Stimulated activated CD4-positive, alpha-beta T cell treated with anti-CD3 and anti-CD28 coated beads, TNF-alpha, amount 100 ng/mL, for 1 hour (primary cell): ENCODE data around the gene RFFL.
A peak's percentile ranks its signal among the peaks of the same experiment; 100 is the strongest.
"Not testable (repeated sequence)": the region's sequence is repeated elsewhere in the genome, so short reads cannot be mapped to it uniquely, and the experiment has no call there.

Experiments used
- DNase-seq, 3 donors: peaks; one replicate each; pipeline ENCODE4 v3.0.0-alpha.2; 2020; ENCODE audit warnings: low read depth in 3 of 3, low spot score in 1 of 3

The RFFL gene

GRCh38 chr17:35011671-35012216 lies 51.8 kb downstream of the RFFL start:
- DNase-seq = no peak

GRCh38 chr17:35010093-35010492 lies 53.4 kb downstream of the RFFL start:
- DNase-seq = no peak

- no peak for DNase-seq
Measured at GRCh38 chr17:35006961-35007360, 56.5 kb downstream of the RFFL start.

- DNase-seq = no peak
Measured at GRCh38 chr17:35006345-35006744, 57.2 kb downstream of the RFFL start.

GRCh38 chr17:35003778-35004177 lies 59.7 kb downstream of the RFFL start:
- no peak for DNase-seq

GRCh38 chr17:35002876-35003551 lies 60.5 kb downstream of the RFFL start:
- DNase-seq = no peak

GRCh38 chr17:35001549-35001948 lies 62.0 kb downstream of the RFFL start:
- no peak for DNase-seq

GRCh38 chr17:35000965-35001364 lies 62.5 kb downstream of the RFFL start:
- not testable (repeated sequence) for DNase-seq

- DNase-seq = no peak
Measured at GRCh38 chr17:34999456-34999855, 64.1 kb downstream of the RFFL start.

- DNase-seq = peak; percentile 56 to 70 (median 63)
Measured at GRCh38 chr17:34998205-34998604, 65.3 kb downstream of the RFFL start.

GRCh38 chr17:34997355-34997862 lies 66.1 kb downstream of the RFFL start:
- DNase-seq = no peak

- no peak for DNase-seq
Measured at GRCh38 chr17:34996422-34997285, 66.9 kb downstream of the RFFL start.

- no peak for DNase-seq
Measured at GRCh38 chr17:34993031-34993430, 70.5 kb downstream of the RFFL start.

- DNase-seq = no peak
Measured at GRCh38 chr17:34991606-34992005, 71.9 kb downstream of the RFFL start.

GRCh38 chr17:34990921-34991365 lies 72.6 kb downstream of the RFFL start:
- no peak for DNase-seq

- no peak for DNase-seq
Measured at GRCh38 chr17:34989473-34989872, 74.0 kb downstream of the RFFL start.

GRCh38 chr17:34988644-34989043 lies 74.9 kb downstream of the RFFL start:
- DNase-seq = no peak

GRCh38 chr17:34987232-34987631 lies 76.3 kb downstream of the RFFL start:
- no peak for DNase-seq

GRCh38 chr17:34981538-34982241 lies 81.8 kb downstream of the RFFL start:
- no peak for DNase-seq

GRCh38 chr17:34980681-34981537 lies 82.6 kb downstream of the RFFL start:
- peak; percentile 16 to 69 (median 33) for DNase-seq
